CD4-positive, alpha-beta memory T cell (primary cell): ENCODE measurements around the gene LRRK1. TPM values are rescaled to one million over a fixed set of nuclear protein-coding genes. Genes with fewer than 3 reads are reported as not detected.

Source experiments
- CTCF ChIA-PET: fragments of 350-600 bp; sonication (Branson Sonifier 250); formaldehyde crosslinking; loops from one replicate; lab custom pipeline; 2021; ENCODE audit warnings: inconsistent platforms; ENCODE audit not compliant: partially characterized antibody; lab: Charles Lee
- POLR2A ChIA-PET: fragments of 350-600 bp; sonication (Branson Sonifier 250); formaldehyde crosslinking; loops from one replicate; lab custom pipeline; 2021; ENCODE audit not compliant: partially characterized antibody; lab: Charles Lee
- DNase-seq, 5 donors: peaks; one replicate each; pipeline versions ENCODE4 v3.0.0 to v3.0.0-alpha.2; 2020 to 2022; ENCODE audit warnings: mixed read lengths in 1 of 5
- H3K27ac ChIP-seq: one replicate; pipeline ENCODE4 v1.7.0; 2013; ENCODE audit warnings: low read depth, low read length
- H3K27me3 ChIP-seq: 2 replicates; pipeline ENCODE4 v1.7.0; 2013; ENCODE audit warnings: mild to moderate bottlenecking, low read length, moderate library complexity; ENCODE audit not compliant: insufficient read depth
- H3K36me3 ChIP-seq: 2 replicates; pipeline ENCODE4 v1.7.0; 2013; ENCODE audit warnings: mild to moderate bottlenecking, low read length, moderate library complexity; ENCODE audit not compliant: insufficient read depth
- H3K4me1 ChIP-seq: 2 replicates; pipeline ENCODE4 v1.7.0; 2013; ENCODE audit warnings: mild to moderate bottlenecking, low read length, moderate library complexity; ENCODE audit not compliant: insufficient read depth
- H3K4me3 ChIP-seq, 2 donors: one replicate each; pipeline ENCODE4 v1.7.0; 2013; ENCODE audit warnings: low read length in 2 of 2, mild to moderate bottlenecking in 1 of 2
- H3K9me3 ChIP-seq, 2 donors: one replicate each; pipeline ENCODE4 v1.7.0; 2013; ENCODE audit warnings: low read length in 2 of 2, control low read depth in 1 of 2; ENCODE audit not compliant: control insufficient read depth in 1 of 2
- H3K27ac Mint-ChIP-seq, 7 donors: one replicate each; pipeline ENCODE4 v1.8.0; 2020 to 2021; ENCODE audit warnings: mixed read lengths in 7 of 7, mild to moderate bottlenecking in 6 of 7, inconsistent platforms in 3 of 7, moderate library complexity in 3 of 7
- H3K27me3 Mint-ChIP-seq, 2 donors: one replicate each; pipeline ENCODE4 v1.8.0; 2020 to 2021; ENCODE audit warnings: mixed read lengths in 2 of 2
- H3K36me3 Mint-ChIP-seq, 2 donors: one replicate each; pipeline ENCODE4 v1.8.0; 2020 to 2021; ENCODE audit warnings: mixed read lengths in 2 of 2, inconsistent platforms in 1 of 2, mild to moderate bottlenecking in 1 of 2
- H3K4me1 Mint-ChIP-seq, 4 donors: one replicate each; pipeline ENCODE4 v1.8.0; 2020 to 2021; ENCODE audit warnings: mixed read lengths in 4 of 4, mild to moderate bottlenecking in 1 of 4
- H3K4me3 Mint-ChIP-seq, 8 donors: one replicate each; pipeline ENCODE4 v1.8.0; 2020 to 2021; ENCODE audit warnings: mixed read lengths in 8 of 8, mild to moderate bottlenecking in 7 of 8, moderate library complexity in 6 of 8, inconsistent platforms in 3 of 8
- H3K9me3 Mint-ChIP-seq, 8 donors: one replicate each; pipeline ENCODE4 v1.8.0; 2020 to 2021; ENCODE audit warnings: mixed read lengths in 8 of 8, mild to moderate bottlenecking in 5 of 8, inconsistent platforms in 3 of 8, moderate library complexity in 1 of 8
- intact Hi-C: fragments of 100-400 bp; cut with micrococcal nuclease; formaldehyde crosslinking; loops from one replicate; pipeline ENCODE4 v1.15.1; 2023
- polyA plus RNA-seq, 2 donors: library from polyadenylated mRNA; unstranded; fragments of 300-500 nt; fragmentation: Illumina TruSeq; gene quantifications; one replicate each; pipeline ENCODE4 v1.2.3, GENCODE V29; 2021
- total RNA-seq, 2 experiments: library from RNA; stranded (reverse); gene quantifications; one replicate each; pipeline ENCODE4 v1.2.3, GENCODE V29; 2021

LRRK1 gene
- total and polyA plus RNA-seq, 4 experiments from 2014 or later: 0.50 to 0.58 (median 0.53) TPM; not detected in 1

- H3K4me1 Mint-ChIP-seq: no peaks in the 10 kb centered on the region
- H3K9me3 Mint-ChIP-seq: peaks cover 0 to 2% (median 0%) of the 10 kb centered on the region in 8 donors
- no peaks in the 10 kb centered on the region for H3K9me3 ChIP-seq
- H3K4me1 ChIP-seq: no peaks in the 10 kb centered on the region
- H3K4me3 ChIP-seq: no peak overlapping the region
- ChIA-PET CTCF (no interaction called here), POLR2A (no interaction called here)
- no peak overlapping the region for H3K27ac ChIP-seq
- intact Hi-C loops: no loop called here
- no peaks in the 10 kb centered on the region for H3K36me3 ChIP-seq
- H3K27me3 Mint-ChIP-seq: peaks cover 11 to 12% of the 10 kb centered on the region in 2 donors
- no peak overlapping the region for H3K27ac Mint-ChIP-seq
- DNase-seq: no peak
- no peaks in the 10 kb centered on the region for H3K36me3 Mint-ChIP-seq
- no peak overlapping the region for H3K4me3 Mint-ChIP-seq
- H3K27me3 ChIP-seq: peaks cover 3% of the 10 kb centered on the region
These were observed 10.7 kb upstream of the LRRK1 start for GRCh38 chr15:100908466-100908865.

- H3K9me3 ChIP-seq: no peaks in the 10 kb centered on the region
- Mint-ChIP-seq H3K27me3 (peaks cover 17 to 23% of the 10 kb centered on the region in 2 donors), H3K4me1 (no peaks in the 10 kb centered on the region), H3K27ac (no peak overlapping the region), H3K9me3 (peaks cover 0 to 3% (median 0%) of the 10 kb centered on the region in 8 donors), H3K36me3 (no peaks in the 10 kb centered on the region), H3K4me3 (peak overlapping the region in 1 of 8 donors; percentile 4)
- DNase-seq: no peak
- POLR2A ChIA-PET: no interaction called here
- H3K27me3 ChIP-seq: peaks cover 3% of the 10 kb centered on the region
- intact Hi-C loops: no loop called here
- CTCF ChIA-PET: no interaction called here
- no peaks in the 10 kb centered on the region for H3K36me3 ChIP-seq
- no peaks in the 10 kb centered on the region for H3K4me1 ChIP-seq
- no peak overlapping the region for H3K4me3 ChIP-seq
- H3K27ac ChIP-seq: no peak overlapping the region
These were observed 9.6 kb upstream of the LRRK1 start for GRCh38 chr15:100909565-100909964.

GRCh38 chr15:100909989-100910955, 8.9 kb upstream of the LRRK1 start:
- Histone ChIP-seq H3K4me3 (no peak overlapping the region), H3K27ac (no peak overlapping the region), H3K27me3 (peaks cover 3% of the 10 kb centered on the region), H3K4me1 (no peaks in the 10 kb centered on the region), H3K36me3 (no peaks in the 10 kb centered on the region), H3K9me3 (no peaks in the 10 kb centered on the region)
- Mint-ChIP-seq H3K36me3 (no peaks in the 10 kb centered on the region), H3K27ac (no peak overlapping the region), H3K27me3 (peaks cover 17 to 23% of the 10 kb centered on the region in 2 donors), H3K4me3 (no peak overlapping the region), H3K9me3 (peaks cover 0 to 3% (median 0%) of the 10 kb centered on the region in 8 donors), H3K4me1 (no peaks in the 10 kb centered on the region)
- intact Hi-C loops: no loop called here
- CTCF ChIA-PET: no interaction called here
- POLR2A ChIA-PET: no interaction called here
- DNase-seq: no peak

DNA sequence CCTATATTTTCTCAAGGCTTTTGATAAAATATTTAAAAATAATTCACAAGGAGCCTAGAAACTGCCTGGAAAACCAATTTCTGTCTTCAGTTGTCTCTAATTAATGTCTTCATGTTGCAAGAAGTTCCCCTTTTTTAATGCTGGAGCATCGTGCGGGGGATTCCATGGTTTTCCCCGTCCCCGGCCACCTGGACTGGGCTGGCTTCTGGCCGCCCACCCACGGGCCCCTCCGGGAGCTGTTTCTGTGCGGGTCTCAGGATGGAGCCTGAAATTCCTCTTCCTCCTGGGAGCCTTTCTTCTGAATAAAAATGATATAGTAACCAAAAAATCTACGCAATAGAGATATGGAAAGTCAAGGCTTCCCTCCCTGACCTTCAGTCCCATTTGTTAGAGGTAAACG, 8.1 kb upstream of the LRRK1 start:
- Mint-ChIP-seq H3K27ac (no peak overlapping the region), H3K4me3 (no peak overlapping the region), H3K9me3 (peaks cover 0 to 3% (median 0%) of the 10 kb centered on the region in 8 donors), H3K27me3 (peaks cover 17 to 22% of the 10 kb centered on the region in 2 donors), H3K4me1 (no peaks in the 10 kb centered on the region), H3K36me3 (no peaks in the 10 kb centered on the region)
- Histone ChIP-seq H3K36me3 (no peaks in the 10 kb centered on the region), H3K4me1 (no peaks in the 10 kb centered on the region), H3K27me3 (peaks cover 3% of the 10 kb centered on the region), H3K9me3 (no peaks in the 10 kb centered on the region), H3K27ac (no peak overlapping the region), H3K4me3 (no peak overlapping the region)
- DNase-seq: no peak
- intact Hi-C loops: no loop called here
- POLR2A ChIA-PET: no interaction called here
- CTCF ChIA-PET: no interaction called here

GRCh38 chr15:100913961-100914360, 5.2 kb upstream of the LRRK1 start:
- Mint-ChIP-seq H3K4me3 (peak overlapping the region in 1 of 8 donors; percentile 37), H3K9me3 (peaks cover 0 to 3% (median 0%) of the 10 kb centered on the region in 8 donors), H3K36me3 (no peaks in the 10 kb centered on the region), H3K4me1 (peaks cover 4 to 9% (median 7%) of the 10 kb centered on the region in 4 donors), H3K27ac (no peak overlapping the region), H3K27me3 (peaks cover 23 to 33% of the 10 kb centered on the region in 2 donors)
- Histone ChIP-seq H3K9me3 (no peaks in the 10 kb centered on the region), H3K27ac (no peak overlapping the region), H3K4me3 (no peak overlapping the region), H3K36me3 (no peaks in the 10 kb centered on the region), H3K4me1 (peaks cover 9% of the 10 kb centered on the region), H3K27me3 (peaks cover 8% of the 10 kb centered on the region)
- ChIA-PET POLR2A (no interaction called here), CTCF (interaction anchor here (6.3 kb wide), 1 partner anchor 93 kb away, joined by 74 read pairs; no protein-coding TSS in a partner anchor)
- no peak for DNase-seq
- intact Hi-C loops: no loop called here

DNA sequence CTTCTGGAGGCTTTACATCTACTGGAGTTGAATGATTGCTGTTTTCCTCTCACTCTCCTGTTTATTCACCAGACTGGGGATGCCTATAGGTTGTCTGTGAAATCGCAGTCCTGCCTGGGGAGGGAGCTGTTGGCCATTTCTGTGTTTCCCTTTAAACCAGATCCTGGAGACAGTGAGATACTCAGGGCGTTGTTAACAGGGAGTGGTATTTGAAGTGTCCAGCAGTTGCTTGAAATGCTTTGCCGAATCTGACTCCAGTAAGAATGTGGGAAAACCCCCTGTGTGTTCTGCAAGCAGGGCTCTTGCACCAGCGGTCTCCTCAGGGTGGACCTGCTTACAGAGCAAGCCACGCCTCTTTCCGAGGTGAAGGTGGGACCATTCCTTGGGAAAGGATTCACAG, 4.3 kb upstream of the LRRK1 start:
- H3K27me3 Mint-ChIP-seq: peaks cover 23 to 34% of the 10 kb centered on the region in 2 donors
- H3K9me3 Mint-ChIP-seq: peaks cover 0 to 3% (median 0%) of the 10 kb centered on the region in 8 donors
- peaks cover 4 to 9% (median 7%) of the 10 kb centered on the region in 4 donors for H3K4me1 Mint-ChIP-seq
- H3K4me1 ChIP-seq: peaks cover 9% of the 10 kb centered on the region
- peaks cover 9% of the 10 kb centered on the region for H3K27me3 ChIP-seq
- H3K36me3 Mint-ChIP-seq: no peaks in the 10 kb centered on the region
- no peak overlapping the region for H3K4me3 ChIP-seq
- POLR2A ChIA-PET: no interaction called here
- intact Hi-C loops: no loop called here
- H3K4me3 Mint-ChIP-seq: no peak overlapping the region
- H3K9me3 ChIP-seq: no peaks in the 10 kb centered on the region
- no peak overlapping the region for H3K27ac ChIP-seq
- H3K36me3 ChIP-seq: no peaks in the 10 kb centered on the region
- CTCF ChIA-PET: interaction anchor here (6.3 kb wide), 1 partner anchor 92 kb away, joined by 74 read pairs; no protein-coding TSS in a partner anchor
- no peak for DNase-seq
- no peak overlapping the region for H3K27ac Mint-ChIP-seq

DNA sequence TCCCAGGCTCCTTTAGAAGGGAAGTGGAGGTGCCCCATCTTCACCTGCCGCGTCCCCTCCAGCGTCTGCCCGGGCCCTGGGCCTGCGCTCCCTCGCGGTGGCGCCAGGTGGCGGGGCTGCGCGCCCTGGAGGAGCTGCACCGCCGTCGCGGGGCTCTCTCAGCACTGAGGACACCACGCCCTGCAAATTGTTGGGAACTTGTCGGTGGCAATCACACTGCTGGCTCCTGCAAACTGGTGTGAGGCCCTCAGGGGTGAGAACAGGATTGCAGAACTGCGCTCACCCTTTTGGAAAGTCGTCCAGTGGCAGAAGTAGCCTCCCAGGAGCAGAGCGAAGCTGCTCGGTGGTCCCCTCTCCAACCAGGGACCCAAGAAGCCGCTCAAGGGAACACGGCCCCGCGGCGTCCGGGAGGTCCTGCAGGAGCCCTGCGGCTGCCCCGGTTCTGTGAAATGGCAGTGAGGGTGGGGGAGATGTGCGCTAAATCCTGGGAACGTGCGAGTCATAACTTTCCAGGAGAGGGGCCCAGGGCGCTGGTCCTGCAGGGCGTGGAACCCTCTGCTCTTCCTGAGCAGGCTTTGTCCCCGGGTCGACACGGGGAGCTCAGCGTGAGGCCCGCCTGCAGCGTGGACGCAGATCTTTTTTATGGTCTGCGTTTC, 995 bp upstream of the LRRK1 start:
- H3K9me3 Mint-ChIP-seq: peaks cover 0 to 3% (median 0%) of the 10 kb centered on the region in 8 donors
- H3K36me3 ChIP-seq: no peaks in the 10 kb centered on the region
- H3K27me3 ChIP-seq: peaks cover 21% of the 10 kb centered on the region
- CTCF ChIA-PET: interaction anchor here (0.9 to 6.3 kb wide), 6 partner anchors 9 to 340 kb away, joined by 3 to 74 read pairs (median 6); no protein-coding TSS in a partner anchor
- POLR2A ChIA-PET: no interaction called here
- H3K4me1 Mint-ChIP-seq: peaks cover 7 to 22% (median 8%) of the 10 kb centered on the region in 4 donors
- H3K36me3 Mint-ChIP-seq: no peaks in the 10 kb centered on the region
- H3K27ac ChIP-seq: no peak overlapping the region
- H3K27ac Mint-ChIP-seq: no peak overlapping the region
- no peaks in the 10 kb centered on the region for H3K9me3 ChIP-seq
- H3K4me1 ChIP-seq: peaks cover 13% of the 10 kb centered on the region
- peaks cover 46 to 47% of the 10 kb centered on the region in 2 donors for H3K27me3 Mint-ChIP-seq
- DNase-seq: peak in 4 of 5 donors; percentile 46 to 59 (median 50)
- H3K4me3 ChIP-seq: peak overlapping the region; percentile 23 to 38
- intact Hi-C loops: loop anchor here (1.0 kb wide), 1 partner anchor 90 kb away; no protein-coding TSS in a partner anchor
- peak overlapping the region; percentile 74 to 89 (median 84) for H3K4me3 Mint-ChIP-seq
